HG02763 (cell line): Measurements from ENCODE around the gene ATXN2.
"Not testable (repeated sequence)": the region's sequence is repeated elsewhere in the genome, so short reads cannot be mapped to it uniquely, and the experiment has no call there.

ENCODE experiments used
- ATAC-seq: cut with Tn5 transposase; IDR thresholded peaks from one replicate; pipeline ENCODE4 v1.9.1; 2021; ENCODE audit warnings: mild to moderate bottlenecking, moderate library complexity; ENCODE audit not compliant: unreplicated experiment

ATXN2 gene

DNA sequence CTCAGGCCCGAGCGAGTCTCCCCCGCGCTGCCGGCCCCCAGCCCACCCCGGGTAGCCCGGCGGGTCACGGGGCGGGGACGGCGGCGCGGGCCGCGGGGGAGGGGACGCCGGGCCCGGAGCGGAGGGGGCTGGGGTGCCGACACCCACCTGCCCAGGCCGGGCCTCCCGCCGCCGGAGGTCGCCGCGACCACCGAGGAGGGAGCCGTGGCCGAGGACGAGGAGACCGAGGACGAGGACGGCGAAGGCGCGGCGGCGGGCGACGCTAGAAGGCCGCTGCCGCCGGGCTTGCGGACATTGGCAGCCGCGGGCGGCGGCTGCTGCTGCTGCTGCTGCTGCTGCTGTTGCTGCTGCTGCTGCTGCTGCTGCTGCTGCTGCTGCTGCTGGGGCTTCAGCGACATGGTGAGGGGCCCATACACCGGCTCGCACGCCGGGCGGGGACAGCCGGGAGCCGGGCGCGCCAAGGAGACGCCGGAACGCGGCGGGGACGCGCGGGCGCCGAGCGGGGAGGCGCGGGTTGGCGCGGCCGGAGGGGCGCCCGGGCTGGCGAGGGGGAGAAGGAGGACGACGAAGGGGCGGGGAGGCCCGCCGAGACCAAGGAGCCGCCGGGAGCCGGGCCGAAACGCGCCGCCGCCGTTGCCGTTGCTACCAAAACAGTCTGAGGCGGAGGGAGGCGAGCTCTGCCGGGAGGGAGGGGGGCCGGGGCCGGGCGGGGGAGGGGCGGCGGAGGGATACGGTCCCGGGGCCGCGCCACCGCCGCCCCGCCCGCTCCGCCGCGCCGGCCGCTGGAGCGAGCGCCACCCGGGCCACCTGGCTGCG lies at the start of gene ATXN2:
Gene ATXN2, minus strand, starts transcription at position 679 of the 816 bp plus-strand sequence. Its CDS starts 281 bp downstream, at position 398.
- peak; percentile 43 for ATAC-seq

GRCh38 chr12:111645433-111645832 lies 46.3 kb upstream of the ATXN2 start:
- no peak for ATAC-seq

- ATAC-seq, result no peak
These were observed 44.3 kb upstream of the ATXN2 start for GRCh38 chr12:111643427-111643826.

DNA sequence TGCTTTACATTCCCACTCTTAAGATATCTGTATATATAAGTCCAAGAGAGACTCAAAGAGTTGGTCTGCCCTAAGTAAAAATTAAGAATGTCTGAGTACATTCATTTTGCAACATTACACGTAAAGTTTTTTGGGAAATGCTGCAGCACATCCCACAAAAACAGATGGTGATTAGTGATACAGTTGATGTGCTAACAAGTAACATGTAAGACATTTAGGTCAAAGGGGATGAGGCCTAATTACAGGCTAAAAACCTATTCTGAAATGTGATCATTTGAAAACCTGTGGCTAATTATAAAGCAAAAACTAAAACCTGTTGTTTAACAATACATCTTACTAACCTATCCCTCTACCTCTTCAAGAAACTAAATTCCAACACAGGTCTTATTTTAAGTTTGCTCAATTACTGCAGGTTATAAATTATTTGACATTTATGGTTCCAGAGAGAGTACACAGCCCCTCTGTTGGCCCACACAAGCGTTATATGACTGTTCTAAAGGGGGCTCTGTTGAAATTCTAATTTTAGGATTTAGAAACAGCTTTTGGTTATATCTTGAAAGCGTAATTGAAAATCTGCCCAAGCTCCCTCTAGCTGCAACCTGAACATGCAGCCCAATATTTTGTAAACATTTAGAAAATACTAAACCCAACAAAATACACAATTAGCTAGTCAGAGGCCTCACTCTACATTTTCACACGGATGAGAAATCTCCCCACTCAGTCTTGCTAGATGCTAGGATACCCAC lies 43.7 kb upstream of the ATXN2 start:
- ATAC-seq, result no peak

DNA sequence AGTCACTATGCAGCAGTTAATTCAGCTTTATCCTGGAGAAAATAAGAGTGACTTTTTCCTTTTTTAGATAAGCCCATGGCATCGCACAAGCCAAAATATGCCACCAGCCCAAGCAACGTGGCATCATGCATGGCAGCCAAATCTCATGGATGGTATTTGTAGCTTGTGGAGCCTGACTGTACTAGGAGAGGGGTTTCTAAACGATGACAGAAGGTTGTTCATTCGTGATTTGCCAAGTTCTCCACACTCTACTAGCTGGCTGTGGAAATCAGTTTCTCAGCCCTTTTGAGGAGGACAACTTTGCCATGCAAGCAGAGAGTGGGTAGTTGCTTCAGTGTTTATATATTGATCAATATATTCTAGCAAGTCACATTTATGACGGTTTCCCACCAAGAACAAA lies 41.4 kb upstream of the ATXN2 start:
- no peak for ATAC-seq

GRCh38 chr12:111638556-111638955 lies 39.4 kb upstream of the ATXN2 start:
- ATAC-seq, result no peak

GRCh38 chr12:111636209-111636945 lies 37.3 kb upstream of the ATXN2 start:
- no peak for ATAC-seq

DNA sequence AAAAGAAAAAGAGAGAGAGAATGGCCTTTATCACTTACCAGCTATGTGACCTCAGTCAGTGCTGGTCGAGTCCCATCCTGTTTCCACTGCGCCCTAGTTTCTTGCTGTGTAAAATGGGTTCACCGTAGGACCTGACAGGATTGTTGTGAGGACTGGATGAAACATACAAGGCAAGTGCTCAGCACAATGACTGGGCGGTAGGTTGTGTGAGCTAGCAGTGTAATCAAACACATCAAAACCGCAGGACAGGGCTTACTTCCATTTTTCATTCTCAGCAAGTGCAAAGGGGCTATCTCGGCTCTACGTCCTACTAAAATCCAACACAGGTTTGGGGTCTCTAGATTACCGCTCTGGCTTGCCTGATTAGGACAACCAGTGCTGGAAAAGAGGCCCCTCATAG lies 36.4 kb upstream of the ATXN2 start:
- ATAC-seq, result no peak

GRCh38 chr12:111628505-111629260 lies 29.6 kb upstream of the ATXN2 start:
- ATAC-seq, result no peak

GRCh38 chr12:111626230-111626629 lies 27.1 kb upstream of the ATXN2 start:
- no peak for ATAC-seq

DNA sequence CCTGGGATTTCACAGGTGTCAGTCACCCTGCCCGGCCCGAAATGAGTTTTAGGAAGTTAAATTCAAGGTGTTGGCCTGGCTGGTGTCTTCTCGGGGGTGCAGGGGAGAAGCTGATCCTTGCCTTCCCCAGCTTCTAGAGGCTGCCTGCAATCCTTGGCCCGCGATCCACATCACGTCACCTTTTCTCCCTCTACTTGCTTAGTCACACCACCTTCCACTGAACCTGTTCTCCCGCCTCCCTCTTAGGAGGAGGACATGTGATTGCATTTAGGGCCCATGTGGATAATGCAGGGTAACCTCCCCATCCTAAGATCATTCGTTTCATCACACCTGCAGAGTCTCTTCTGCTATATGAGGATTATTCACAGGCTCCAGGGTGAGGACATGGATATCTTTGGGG lies 25.4 kb upstream of the ATXN2 start:
- no peak for ATAC-seq

- not testable (repeated sequence) for ATAC-seq
These were observed 18.7 kb upstream of the ATXN2 start for GRCh38 chr12:111617841-111618240.

DNA sequence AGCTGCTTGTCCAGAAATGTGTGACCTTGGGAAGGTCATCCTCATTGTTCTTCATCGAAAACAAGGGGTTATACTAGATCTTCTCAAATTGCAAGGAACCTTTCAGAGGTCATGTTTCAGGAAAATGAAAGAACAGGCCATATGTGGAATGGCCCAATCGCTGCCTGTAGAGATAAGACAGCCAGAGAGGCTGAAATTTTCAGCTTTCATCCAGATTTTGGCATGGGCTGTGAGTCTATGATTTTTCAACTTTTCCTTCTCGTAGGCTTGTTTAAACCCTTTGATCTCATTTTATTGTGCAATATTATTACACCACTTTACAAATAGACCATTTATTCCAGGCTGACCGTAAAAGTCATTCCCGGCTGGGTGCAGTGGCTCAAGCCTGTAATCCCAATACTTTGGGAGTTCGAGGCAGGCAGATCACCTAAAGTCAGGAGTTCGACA lies 17.1 kb upstream of the ATXN2 start:
- ATAC-seq, result no peak

DNA sequence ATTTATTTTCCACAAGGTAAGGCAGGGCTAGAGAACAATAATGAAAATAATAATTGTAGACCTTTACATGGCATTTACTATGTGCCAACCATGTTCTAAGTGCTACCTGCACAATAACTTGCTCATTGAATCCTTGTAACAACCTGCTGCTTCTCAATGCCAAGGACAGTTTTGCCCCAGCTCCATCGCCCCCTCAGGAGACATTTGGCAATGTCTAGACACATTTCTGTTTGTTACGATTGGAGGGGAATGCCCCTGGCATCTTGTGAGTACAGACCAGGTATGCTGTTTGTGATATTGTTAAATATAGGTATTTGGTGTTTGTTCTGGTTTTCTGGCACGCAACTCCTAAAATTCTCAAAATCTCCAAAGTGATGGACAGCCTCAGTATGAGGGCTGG lies 8.1 kb upstream of the ATXN2 start:
- no peak for ATAC-seq

DNA sequence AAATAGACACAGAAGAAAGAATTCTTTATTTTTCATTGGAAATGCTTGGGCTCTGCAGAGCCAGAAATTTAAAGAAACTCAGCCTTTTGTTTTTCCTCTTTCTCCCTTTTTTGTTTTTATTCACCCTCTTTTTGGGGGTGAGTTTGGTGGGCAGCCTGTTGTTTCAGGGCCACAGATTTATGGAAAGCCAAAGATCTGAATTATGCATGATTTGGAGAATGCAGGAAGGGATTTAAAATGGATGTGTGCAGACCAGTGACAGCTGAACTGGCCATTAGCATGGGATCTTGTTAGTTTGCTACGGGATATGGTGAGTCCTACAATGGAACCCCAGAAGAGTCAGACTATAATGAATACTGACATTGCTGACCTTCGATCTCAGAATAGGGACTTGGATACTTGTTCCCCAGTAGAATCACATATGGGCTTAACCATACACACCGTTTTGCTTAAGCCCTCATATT lies 7.7 kb upstream of the ATXN2 start:
- ATAC-seq, result no peak

DNA sequence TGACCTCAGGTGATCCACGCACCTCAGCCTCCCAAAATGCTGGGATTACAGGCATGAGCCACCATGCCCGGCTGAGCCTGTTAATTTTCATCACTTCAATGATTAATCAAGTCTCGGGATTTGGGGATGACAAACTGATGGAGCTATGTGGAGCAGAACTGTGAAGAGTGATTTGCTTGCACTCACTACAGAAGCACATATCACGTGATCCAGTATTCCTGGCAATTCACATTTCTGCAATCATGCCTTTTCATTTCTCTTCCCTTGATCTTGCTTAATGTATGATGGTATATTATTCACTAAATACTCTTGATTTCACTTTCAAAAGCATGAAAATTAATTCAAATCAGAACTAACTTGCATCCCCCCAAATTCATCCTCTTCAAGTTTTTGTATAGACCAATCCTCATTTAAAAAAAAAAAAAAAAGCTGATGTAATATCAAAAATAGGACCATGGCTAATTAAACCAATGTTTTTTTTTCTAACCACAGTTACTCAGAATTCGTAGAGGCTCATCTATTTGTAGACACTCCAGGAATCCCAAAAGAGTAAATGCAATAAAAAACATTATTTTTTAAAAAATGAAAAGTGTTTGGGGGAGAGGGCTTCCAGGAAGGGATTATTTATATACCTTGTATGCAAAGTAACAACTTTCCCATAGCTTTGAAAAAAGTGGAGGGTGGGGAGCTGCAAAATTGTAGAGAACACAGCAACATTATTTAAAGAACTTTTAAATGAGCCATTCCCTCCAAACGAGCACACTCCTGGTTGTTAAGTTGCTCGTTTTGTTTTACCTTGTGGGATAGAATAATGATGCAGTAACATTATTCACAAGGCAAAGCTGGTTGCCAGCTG lies 7.0 kb upstream of the ATXN2 start:
- no peak for ATAC-seq

GRCh38 chr12:111602857-111603256 lies 3.7 kb upstream of the ATXN2 start:
- not testable (repeated sequence) for ATAC-seq

- no peak for ATAC-seq
These were observed 3.2 kb upstream of the ATXN2 start for GRCh38 chr12:111602348-111602747.

- not testable (repeated sequence) for ATAC-seq
These were observed 1.9 kb upstream of the ATXN2 start for GRCh38 chr12:111600986-111601385.

GRCh38 chr12:111600205-111600642 lies 1.1 kb upstream of the ATXN2 start:
- ATAC-seq, result no peak
